ENCODE data around the gene HTR1B. TPM values are rescaled to one million over a fixed set of nuclear protein-coding genes. Genes with fewer than 3 reads are reported as not detected.

The HTR1B gene
- total RNA-seq, 1 donor from 2014 or later = not detected

- no peak overlapping the region for H3K27ac Mint-ChIP-seq
- no peak overlapping the region for H3K4me3 Mint-ChIP-seq
- H3K27me3 Mint-ChIP-seq (ENCODE audit: insufficient read depth) = no peaks in the 10 kb centered on the region
- H3K9me3 Mint-ChIP-seq = no peaks in the 10 kb centered on the region
- no peaks in the 10 kb centered on the region for H3K4me1 Mint-ChIP-seq (ENCODE audit: low read depth)
- no peaks in the 10 kb centered on the region for H3K36me3 Mint-ChIP-seq (ENCODE audit: low read depth)
- intact Hi-C loops (cut with micrococcal nuclease) = no loop called here
- DNase-seq (ENCODE audit: low spot score) = no peak
These were observed 14.7 kb downstream of the HTR1B start for GRCh38 chr6:77448546-77448945.

GRCh38 chr6:77447254-77447653 is 16.0 kb downstream of the HTR1B start:
- Mint-ChIP-seq H3K27ac (no peak overlapping the region), H3K36me3 (ENCODE audit: low read depth) (no peaks in the 10 kb centered on the region), H3K4me1 (ENCODE audit: low read depth) (no peaks in the 10 kb centered on the region), H3K27me3 (ENCODE audit: insufficient read depth) (no peaks in the 10 kb centered on the region), H3K9me3 (no peaks in the 10 kb centered on the region), H3K4me3 (no peak overlapping the region)
- no peak for DNase-seq (ENCODE audit: low spot score)
- intact Hi-C loops (cut with micrococcal nuclease) = no loop called here

- H3K27ac Mint-ChIP-seq = no peak overlapping the region
- no peaks in the 10 kb centered on the region for H3K4me1 Mint-ChIP-seq (ENCODE audit: low read depth)
- no peaks in the 10 kb centered on the region for H3K27me3 Mint-ChIP-seq (ENCODE audit: insufficient read depth)
- no peak for DNase-seq (ENCODE audit: low spot score)
- H3K9me3 Mint-ChIP-seq = no peaks in the 10 kb centered on the region
- no peaks in the 10 kb centered on the region for H3K36me3 Mint-ChIP-seq (ENCODE audit: low read depth)
- H3K4me3 Mint-ChIP-seq = no peak overlapping the region
- intact Hi-C loops (cut with micrococcal nuclease) = no loop called here
These were observed 17.0 kb downstream of the HTR1B start for GRCh38 chr6:77446249-77446648.

GRCh38 chr6:77445214-77445613 is 18.1 kb downstream of the HTR1B start:
- Mint-ChIP-seq H3K4me1 (ENCODE audit: low read depth) (no peaks in the 10 kb centered on the region), H3K4me3 (no peak overlapping the region), H3K27ac (no peak overlapping the region), H3K36me3 (ENCODE audit: low read depth) (no peaks in the 10 kb centered on the region), H3K9me3 (no peaks in the 10 kb centered on the region), H3K27me3 (ENCODE audit: insufficient read depth) (no peaks in the 10 kb centered on the region)
- DNase-seq (ENCODE audit: low spot score) = no peak
- intact Hi-C loops (cut with micrococcal nuclease) = loop anchor here (1.0 kb wide), 1 partner anchor 46 kb away; no protein-coding TSS in a partner anchor

GRCh38 chr6:77440206-77440976 is 22.9 kb downstream of the HTR1B start:
- Mint-ChIP-seq H3K27ac (no peak overlapping the region), H3K4me1 (ENCODE audit: low read depth) (no peaks in the 10 kb centered on the region), H3K9me3 (no peaks in the 10 kb centered on the region), H3K27me3 (ENCODE audit: insufficient read depth) (no peaks in the 10 kb centered on the region), H3K36me3 (ENCODE audit: low read depth) (no peaks in the 10 kb centered on the region), H3K4me3 (no peak overlapping the region)
- intact Hi-C loops (cut with micrococcal nuclease) = no loop called here
- no peak for DNase-seq (ENCODE audit: low spot score)

DNA sequence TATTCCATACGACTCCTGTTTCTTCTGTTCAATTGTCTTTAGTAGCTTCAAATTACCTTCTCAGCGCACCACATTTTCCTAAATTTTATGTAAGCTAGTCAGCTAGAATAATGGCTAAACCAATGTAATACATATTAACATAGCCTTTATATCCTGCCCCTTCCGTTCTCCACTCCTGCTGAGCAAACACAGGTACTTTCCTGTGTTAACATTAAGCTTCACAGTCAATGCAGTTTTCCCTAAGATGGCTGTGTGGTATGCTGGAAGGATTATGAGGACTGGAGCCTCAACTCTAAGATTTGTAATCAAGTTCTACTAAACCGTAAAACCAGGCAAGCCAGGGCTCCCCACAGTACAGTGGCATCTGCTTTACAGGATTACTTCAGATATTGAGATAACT is 29.4 kb downstream of the HTR1B start:
- Mint-ChIP-seq H3K9me3 (no peaks in the 10 kb centered on the region), H3K4me1 (ENCODE audit: low read depth) (no peaks in the 10 kb centered on the region)
- intact Hi-C loops (cut with micrococcal nuclease) = no loop called here

DNA sequence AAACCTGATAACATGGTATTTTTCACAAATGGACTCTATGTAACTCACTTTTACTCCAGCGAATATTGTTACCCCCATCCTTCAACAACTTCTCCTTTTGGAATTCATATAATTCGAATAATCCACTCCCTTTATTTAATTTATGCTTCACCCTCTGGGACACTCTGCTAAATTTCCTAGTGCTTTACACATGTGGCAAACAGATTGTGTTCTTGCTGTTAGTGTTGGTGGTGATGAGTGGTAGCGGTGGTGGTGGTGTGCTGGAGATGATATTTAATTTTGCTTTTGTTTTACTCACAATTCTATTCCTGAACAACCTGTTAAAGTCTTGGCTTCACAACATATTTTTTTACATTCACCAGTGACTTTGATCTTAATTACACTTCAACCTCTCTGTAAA is 32.8 kb downstream of the HTR1B start:
- Mint-ChIP-seq H3K4me3 (no peak overlapping the region), H3K27me3 (ENCODE audit: insufficient read depth) (no peaks in the 10 kb centered on the region), H3K36me3 (ENCODE audit: low read depth) (no peaks in the 10 kb centered on the region), H3K27ac (no peak overlapping the region), H3K4me1 (ENCODE audit: low read depth) (no peaks in the 10 kb centered on the region), H3K9me3 (no peaks in the 10 kb centered on the region)
- DNase-seq (ENCODE audit: low spot score) = no peak
- intact Hi-C loops (cut with micrococcal nuclease) = no loop called here

More for the DNA sequence above, 29.4 kb downstream of the HTR1B start:
- H3K36me3 Mint-ChIP-seq (ENCODE audit: low read depth) = no peaks in the 10 kb centered on the region
- H3K27ac Mint-ChIP-seq = no peak overlapping the region
- no peak overlapping the region for H3K4me3 Mint-ChIP-seq
- no peak for DNase-seq (ENCODE audit: low spot score)
- no peaks in the 10 kb centered on the region for H3K27me3 Mint-ChIP-seq (ENCODE audit: insufficient read depth)

GRCh38 chr6:77425671-77426070 is 37.6 kb downstream of the HTR1B start:
- Mint-ChIP-seq H3K27ac (no peak overlapping the region), H3K4me1 (ENCODE audit: low read depth) (no peaks in the 10 kb centered on the region), H3K27me3 (ENCODE audit: insufficient read depth) (no peaks in the 10 kb centered on the region), H3K4me3 (no peak overlapping the region), H3K36me3 (ENCODE audit: low read depth) (no peaks in the 10 kb centered on the region), H3K9me3 (peaks cover 3% of the 10 kb centered on the region)
- intact Hi-C loops (cut with micrococcal nuclease) = no loop called here
- no peak for DNase-seq (ENCODE audit: low spot score)

GRCh38 chr6:77425216-77425615 is 38.1 kb downstream of the HTR1B start:
- Mint-ChIP-seq H3K27me3 (ENCODE audit: insufficient read depth) (no peaks in the 10 kb centered on the region), H3K4me1 (ENCODE audit: low read depth) (no peaks in the 10 kb centered on the region), H3K27ac (no peak overlapping the region), H3K9me3 (peaks cover 3% of the 10 kb centered on the region), H3K36me3 (ENCODE audit: low read depth) (no peaks in the 10 kb centered on the region), H3K4me3 (no peak overlapping the region)
- intact Hi-C loops (cut with micrococcal nuclease) = no loop called here
- no peak for DNase-seq (ENCODE audit: low spot score)

DNA sequence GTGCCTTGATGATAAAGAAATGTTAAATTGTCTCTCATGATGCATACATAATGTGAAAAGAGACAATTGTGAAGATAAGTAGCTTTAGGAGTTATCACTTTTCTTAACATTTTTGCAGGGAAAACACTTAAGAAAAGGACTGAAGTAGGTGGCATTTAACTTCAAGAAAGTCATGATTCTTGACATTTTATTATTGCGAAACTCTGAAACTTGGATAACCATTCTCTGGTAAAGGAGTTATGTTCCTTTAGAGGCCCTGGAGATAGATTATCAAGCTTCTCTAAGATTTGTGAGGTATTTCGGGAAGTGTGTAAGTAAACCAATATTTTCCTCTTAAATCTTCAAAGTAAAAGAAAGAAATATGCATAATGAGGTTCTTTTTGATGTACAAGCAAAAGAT is 38.5 kb downstream of the HTR1B start:
- Mint-ChIP-seq H3K9me3 (peaks cover 3% of the 10 kb centered on the region), H3K4me1 (ENCODE audit: low read depth) (no peaks in the 10 kb centered on the region), H3K27me3 (ENCODE audit: insufficient read depth) (no peaks in the 10 kb centered on the region), H3K4me3 (no peak overlapping the region), H3K36me3 (ENCODE audit: low read depth) (no peaks in the 10 kb centered on the region), H3K27ac (no peak overlapping the region)
- no peak for DNase-seq (ENCODE audit: low spot score)
- intact Hi-C loops (cut with micrococcal nuclease) = no loop called here

DNA sequence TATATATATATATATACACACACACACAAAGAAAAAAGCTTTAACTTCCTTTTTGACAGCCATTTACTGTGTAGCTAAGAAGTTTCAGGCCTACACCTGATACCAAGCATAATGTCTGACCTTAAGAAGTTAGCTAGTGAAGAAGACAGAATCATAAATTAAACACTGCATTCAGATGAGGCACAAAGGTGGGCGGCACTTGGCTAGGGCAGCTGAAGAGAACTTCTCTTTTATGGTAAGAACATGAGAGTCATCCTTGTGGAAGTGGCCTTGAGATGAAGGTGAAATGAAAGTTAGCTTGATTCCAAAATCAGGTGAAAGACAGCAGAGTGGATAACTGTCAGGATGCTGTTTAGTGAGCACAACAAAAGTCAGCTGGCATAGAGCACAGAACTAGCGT is 46.5 kb downstream of the HTR1B start:
- no peak for DNase-seq (ENCODE audit: low spot score)
- H3K27me3 Mint-ChIP-seq (ENCODE audit: insufficient read depth) = no peaks in the 10 kb centered on the region
- intact Hi-C loops (cut with micrococcal nuclease) = no loop called here
- H3K36me3 Mint-ChIP-seq (ENCODE audit: low read depth) = no peaks in the 10 kb centered on the region
- H3K9me3 Mint-ChIP-seq = no peaks in the 10 kb centered on the region
- H3K4me1 Mint-ChIP-seq (ENCODE audit: low read depth) = no peaks in the 10 kb centered on the region
- no peak overlapping the region for H3K27ac Mint-ChIP-seq
- no peak overlapping the region for H3K4me3 Mint-ChIP-seq

GRCh38 chr6:77415706-77416105 is 47.6 kb downstream of the HTR1B start:
- Mint-ChIP-seq H3K9me3 (no peaks in the 10 kb centered on the region), H3K4me3 (no peak overlapping the region), H3K27me3 (ENCODE audit: insufficient read depth) (no peaks in the 10 kb centered on the region), H3K36me3 (ENCODE audit: low read depth) (no peaks in the 10 kb centered on the region), H3K4me1 (ENCODE audit: low read depth) (no peaks in the 10 kb centered on the region), H3K27ac (no peak overlapping the region)
- DNase-seq (ENCODE audit: low spot score) = no peak
- intact Hi-C loops (cut with micrococcal nuclease) = no loop called here

Data from activated T-helper 1 cell treated with anti-CD3 and anti-CD28 coated beads, Interleukin-12 subunit alpha, Interleukin-12 subunit beta, Interleukin-2, Interleukin-4 antibody, amounts not matched to agents 30 ng/mL and 10 ng/mL and 1 ng/mL, durations not matched to agents 14 hours and 24 hours and 36 hours (primary cell).